HCT116 (cell line): ENCODE results near the gene GIPC3. TPM values are rescaled to one million over a fixed set of nuclear protein-coding genes. Genes with fewer than 3 reads are reported as not detected.

Experiments
- ATAC-seq: fragments of 200-7000 bp; cut with Tn5 transposase; 2 replicates; pipeline ENCODE4 v1.9.1; 2020; ENCODE audit warnings: mild to moderate bottlenecking, moderate library complexity
- BruUV-seq: library from RNA; stranded (reverse); fragments of 400-500 nt; replicated peaks from 2 replicates; lab custom pipeline; 2021; lab: Mats Ljungman, UMichigan
- CTCF ChIA-PET: fragments of 300-600 bp; sonication (Branson Sonifier 250); formaldehyde crosslinking; loops from one replicate; lab custom pipeline; 2021; ENCODE audit warnings: antibody characterized with exemption; lab: Charles Lee
- POLR2A ChIA-PET: fragments of 300-600, 350-600 bp; sonication (Branson Sonifier 250); formaldehyde crosslinking; loops from one replicate; lab custom pipeline; 2021; ENCODE audit warnings: antibody characterized with exemption; lab: Charles Lee
- RAD21 ChIA-PET, 2 experiments: fragments of 300-600 bp; sonication (Branson Sonifier 250); formaldehyde crosslinking; loops; one replicate each; lab custom pipeline; 2023; ENCODE audit warnings: low total read pairs in 2 of 2; ENCODE audit not compliant: uncharacterized antibody in 2 of 2, unreplicated experiment in 2 of 2, low non-redundant PET in 1 of 2; lab: Charles Lee
- DNase-seq: peaks from one replicate; pipeline ENCODE4 v3.0.0-alpha.2; 2010; ENCODE audit warnings: low read depth, low spot score
- H2AFZ ChIP-seq: fragments of 200-600 bp; shearing (Covaris generic), sonication (generic); 2 replicates; pipeline ENCODE4 v1.6.1; 2017; ENCODE audit warnings: low read depth, mixed run types, mixed read lengths, antibody characterized with exemption, low read length; ENCODE audit not compliant: poor library complexity, severe bottlenecking
- H3K27ac ChIP-seq: 2 replicates; pipeline ENCODE4 v1.5.1; 2012; ENCODE audit warnings: low read depth, low read length
- H3K27me3 ChIP-seq: fragments of 200-600 bp; sonication (generic); 2 replicates; pipeline ENCODE4 v1.6.1; 2016; ENCODE audit warnings: mixed run types, low read length, mixed read lengths; ENCODE audit not compliant: insufficient read depth
- H3K36me3 ChIP-seq, 2 experiments: fragments of 200-500 bp in 1 of 2; fragments of 200-600 bp in 1 of 2; sonication (Bioruptor generic) in 1 of 2; sonication (generic) in 1 of 2; 2 replicates each; pipeline versions ENCODE4 v1.5.1 to v1.6.1; 2014 to 2016; ENCODE audit warnings: low read length in 2 of 2, inconsistent platforms in 1 of 2, mixed read lengths in 1 of 2, mixed run types in 1 of 2; ENCODE audit not compliant: insufficient read depth in 2 of 2, control insufficient read depth in 1 of 2
- H3K4me1 ChIP-seq, 2 experiments: fragments of 200-600 bp in 1 of 2; sonication (generic) in 1 of 2; 2 replicates each; pipeline versions ENCODE4 v1.5.1 to v1.6.1; 2012 to 2017; ENCODE audit warnings: low read length in 2 of 2, inconsistent platforms in 1 of 2, mild to moderate bottlenecking in 1 of 2, mixed read lengths in 1 of 2, mixed run types in 1 of 2, moderate library complexity in 1 of 2; ENCODE audit not compliant: insufficient read depth in 2 of 2, control insufficient read depth in 1 of 2
- H3K4me2 ChIP-seq: fragments of 200-600 bp; sonication (generic); 2 replicates; pipeline ENCODE4 v1.6.1; 2017; ENCODE audit warnings: mixed run types, low read length, mixed read lengths
- H3K4me3 ChIP-seq, 2 experiments: fragments of 200-600 bp in 1 of 2; sonication (generic) in 1 of 2; replicated peaks in 1 of 2; 2 replicates each; pipeline ENCODE4 v1.5.1; 2011 to 2016; ENCODE audit warnings: low read length in 2 of 2, control low read depth in 1 of 2, low read depth in 1 of 2, mild to moderate bottlenecking in 1 of 2, mixed read lengths in 1 of 2, mixed run types in 1 of 2
- H3K79me2 ChIP-seq: fragments of 200-600 bp; sonication (generic); 2 replicates; pipeline ENCODE4 v1.6.1; 2017; ENCODE audit warnings: mild to moderate bottlenecking, mixed run types, low read length, moderate library complexity, mixed read lengths; ENCODE audit not compliant: insufficient read depth
- H3K9ac ChIP-seq: fragments of 200-600 bp; sonication (generic); 2 replicates; pipeline ENCODE4 v1.6.1; 2016; ENCODE audit warnings: low read length, mixed read lengths
- H3K9me2 ChIP-seq: fragments of 200-600 bp; sonication (generic), shearing (Covaris generic); 2 replicates; pipeline ENCODE4 v1.6.1; 2017; ENCODE audit warnings: mixed run types, mild to moderate bottlenecking, moderate library complexity; ENCODE audit not compliant: insufficient read depth
- H3K9me3 ChIP-seq, 2 experiments: fragments of 200-500 bp in 1 of 2; fragments of 200-600 bp in 1 of 2; sonication (Bioruptor generic) in 1 of 2; sonication (generic) in 1 of 2; 2 replicates each; pipeline ENCODE4 v1.6.1; 2014 to 2017; ENCODE audit warnings: low read length in 2 of 2, mixed read lengths in 2 of 2, inconsistent platforms in 1 of 2, low read depth in 1 of 2, mild to moderate bottlenecking in 1 of 2, mixed run types in 1 of 2, moderate library complexity in 1 of 2; ENCODE audit not compliant: control insufficient read depth in 1 of 2, insufficient read depth in 1 of 2
- H4K20me1 ChIP-seq: fragments of 200-600 bp; sonication (generic), shearing (Covaris generic); 2 replicates; pipeline ENCODE4 v1.6.1; 2017; ENCODE audit warnings: mixed run types, mild to moderate bottlenecking, moderate library complexity; ENCODE audit not compliant: insufficient read depth
- ATF3 ChIP-seq: IDR thresholded peaks from 2 replicates; pipeline ENCODE4 v1.6.1; 2012
- CBX3 ChIP-seq: IDR thresholded peaks from 2 replicates; pipeline ENCODE4 v1.6.1; 2012; ENCODE audit warnings: low read depth
- CTCF ChIP-seq, 3 experiments: fragments of 200-600 bp in 1 of 3; sonication (generic) in 1 of 3; IDR thresholded peaks in 2 of 3; conservative IDR thresholded peaks in 1 of 3; 2 replicates each; pipeline ENCODE4 v1.5.1; 2012 to 2017; ENCODE audit warnings: low read depth in 2 of 3, low read length in 2 of 3, antibody characterized with exemption in 1 of 3, borderline replicate concordance in 1 of 3, control low read depth in 1 of 3, mild to moderate bottlenecking in 1 of 3, mixed read lengths in 1 of 3, mixed run types in 1 of 3, moderate library complexity in 1 of 3; ENCODE audit not compliant: insufficient read depth in 1 of 3
- EGR1 ChIP-seq: IDR thresholded peaks from 2 replicates; pipeline ENCODE4 v1.6.1; 2012; ENCODE audit warnings: low read depth
- EZH2 ChIP-seq: fragments of 200-600 bp; sonication (generic); IDR thresholded peaks from 2 replicates; pipeline ENCODE4 v1.6.1; 2017; ENCODE audit warnings: antibody characterized with exemption, mixed run types
- EZH2phosphoT487 ChIP-seq: fragments of 200-600 bp; IDR thresholded peaks from 2 replicates; pipeline ENCODE4 v1.6.1; 2018; ENCODE audit warnings: antibody characterized with exemption, borderline replicate concordance
- FOSL1 ChIP-seq: IDR thresholded peaks from 2 replicates; pipeline ENCODE4 v1.6.1; 2012; ENCODE audit warnings: low read depth
- JUND ChIP-seq: IDR thresholded peaks from 2 replicates; pipeline ENCODE4 v1.6.1; 2012
- POLR2A ChIP-seq: IDR thresholded peaks from 2 replicates; pipeline ENCODE4 v1.7.0; 2011; ENCODE audit warnings: borderline replicate concordance; ENCODE audit not compliant: insufficient read depth, insufficient read length; ENCODE audit errors: extremely low read depth
- POLR2AphosphoS5 ChIP-seq: IDR thresholded peaks from 2 replicates; pipeline ENCODE4 v1.6.1; 2011; ENCODE audit warnings: mild to moderate bottlenecking, low read depth, low read length, moderate library complexity
- RAD21 ChIP-seq: IDR thresholded peaks from 2 replicates; pipeline ENCODE4 v1.6.1; 2012; ENCODE audit warnings: low read depth, mild to moderate bottlenecking
- REST ChIP-seq: IDR thresholded peaks from 2 replicates; pipeline ENCODE4 v1.6.1; 2012; ENCODE audit warnings: low read depth
- SIN3A ChIP-seq: IDR thresholded peaks from 2 replicates; pipeline ENCODE4 v1.6.1; 2012; ENCODE audit warnings: low read depth
- SP1 ChIP-seq: IDR thresholded peaks from 2 replicates; pipeline ENCODE4 v1.6.1; 2012; ENCODE audit warnings: low read depth
- SRF ChIP-seq: IDR thresholded peaks from 2 replicates; pipeline ENCODE4 v1.6.1; 2012; ENCODE audit warnings: low read depth
- TCF7L2 ChIP-seq: IDR thresholded peaks from 2 replicates; pipeline ENCODE4 v1.7.0; 2011; ENCODE audit warnings: borderline replicate concordance, inconsistent platforms; ENCODE audit not compliant: insufficient read depth, insufficient read length; ENCODE audit errors: extremely low read depth
- YY1 ChIP-seq: IDR thresholded peaks from 2 replicates; pipeline ENCODE4 v1.6.1; 2011; ENCODE audit warnings: low read length, low read depth, moderate library complexity, mild to moderate bottlenecking; ENCODE audit not compliant: insufficient replicate concordance; ENCODE audit errors: extremely low read depth
- ZBTB33 ChIP-seq: IDR thresholded peaks from 2 replicates; pipeline ENCODE4 v1.6.1; 2011; ENCODE audit warnings: mild to moderate bottlenecking, low read length, moderate library complexity; ENCODE audit not compliant: insufficient replicate concordance; ENCODE audit errors: extremely low read depth
- ZFX ChIP-seq: fragments of 450-650 bp; IDR thresholded peaks from 2 replicates; pipeline ENCODE4 v1.6.1; 2017
- ZNF274 ChIP-seq: fragments of 200-500 bp; sonication (Bioruptor generic); IDR thresholded peaks from 2 replicates; pipeline ENCODE4 v1.6.1; 2014; ENCODE audit warnings: mild to moderate bottlenecking, low read depth, low read length, inconsistent platforms
- intact Hi-C: fragments of 100-400 bp; cut with micrococcal nuclease; formaldehyde crosslinking; loops from 2 replicates; pipeline ENCODE4 v1.10.0; 2022
- total RNA-seq: library from RNA; stranded (reverse); gene quantifications from one replicate; pipeline ENCODE4 v1.2.1, GENCODE V29; 2021; ENCODE audit not compliant: unreplicated experiment

Gene GIPC3
- total RNA-seq, 1 experiment from 2014 or later, result not detected

- BruUV-seq, result no TSS peak
- Histone ChIP-seq H3K79me2 (no peaks in the 10 kb centered on the region), H3K9me3 (no peaks in the 10 kb centered on the region), H3K4me2 (no peak overlapping the region), H3K9me2 (no peaks in the 10 kb centered on the region), H3K9ac (no peak overlapping the region), H2AFZ (no peak overlapping the region), H3K27ac (no peak overlapping the region), H3K4me3 (no peak overlapping the region), H3K27me3 (no peaks in the 10 kb centered on the region), H4K20me1 (no peaks in the 10 kb centered on the region), H3K36me3 (no peaks in the 10 kb centered on the region), H3K4me1 (peaks cover 0 to 5% of the 10 kb centered on the region in 2 experiments; a peak in 1 of 4 replicates)
- TF ChIP-seq YY1 (no peak), ATF3 (no peak), ZBTB33 (no peak), SRF (no peak), CBX3 (no peak), EGR1 (no peak), SIN3A (no peak), SP1 (no peak), POLR2AphosphoS5 (no peak), RAD21 (no peak), ZNF274 (no peak), EZH2phosphoT487 (no peak), CTCF (IDR thresholded peaks at IDR 0.05 in 2 of 3, conservative IDR thresholded peaks at IDR 0.05 in 1 of 3; ENCODE audit: borderline replicate concordance in 1 of 3, insufficient read depth in 1 of 3, low read depth in 2 of 3, low read length in 2 of 3) (no peak), ZFX (no peak), POLR2A (no peak), REST (no peak), FOSL1 (no peak), EZH2 (no peak), JUND (no peak), TCF7L2 (no peak)
- intact Hi-C loops, result no loop called here
- POLR2A ChIA-PET, result interaction anchor here (1.1 kb wide), 1 partner anchor 18 kb away, joined by 3 read pairs; no protein-coding TSS in a partner anchor
- no peak for DNase-seq
- ATAC-seq, result no peak
- CTCF ChIA-PET, result no interaction called here
- RAD21 ChIA-PET, result interaction anchor here in 1 of 2 experiments (1.7 kb wide), 1 partner anchor 17 kb away, joined by 3 read pairs; no protein-coding TSS in a partner anchor
Measured at GRCh38 chr19:3590991-3591659, 5.8 kb downstream of the GIPC3 start.
